ENCODE results near the gene TMOD1. TPM values are rescaled to one million over a fixed set of nuclear protein-coding genes. Genes with fewer than 3 reads are reported as not detected.

TMOD1 gene
- total RNA-seq, 5 donors from 2014 or later (not counting 1 experiment from before 2014, with no cell fraction given), result 0.70 to 1.9 (median 1.3) TPM

DNA sequence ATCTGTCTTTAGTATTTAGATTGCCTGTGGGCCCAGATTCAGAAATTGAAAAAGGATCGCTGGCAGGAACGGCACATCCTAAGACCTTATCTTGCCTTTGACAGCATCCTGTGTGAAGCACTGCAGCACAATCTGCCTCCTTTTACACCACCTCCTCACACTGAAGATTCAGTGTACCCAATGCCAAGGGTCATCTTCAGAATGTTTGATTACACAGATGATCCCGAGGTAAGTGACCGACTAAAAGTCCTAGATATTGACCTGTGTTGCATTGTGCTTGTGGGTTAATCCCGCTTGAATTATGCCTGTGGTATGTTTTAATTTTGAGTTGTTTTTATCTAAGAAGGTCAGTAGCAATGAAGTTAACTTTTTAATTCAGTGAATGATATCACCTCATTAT, 146.5 kb downstream of the TMOD1 start:
- WGBS (ENCODE audit: insufficient coverage), result no CpG with 5 or more reads among the region's 5 CpGs
- Mint-ChIP-seq H3K27me3 (no peaks in the 10 kb centered on the region), H3K9me3 (no peaks in the 10 kb centered on the region), H3K4me1 (peaks cover 6 to 9% (median 7%) of the 10 kb centered on the region in 3 donors), H3K4me3 (no peak overlapping the region), H3K36me3 (peaks cover 34% of the 10 kb centered on the region), H3K27ac (no peak overlapping the region)
- no peak for DNase-seq
- CTCF ChIA-PET, result no interaction called here
- Histone ChIP-seq H3K27ac (ENCODE audit: low read length) (no peak overlapping the region), H3K4me1 (ENCODE audit: control insufficient read depth in 1 of 2, extremely low read depth in 1 of 2, insufficient read depth in 2 of 2, low read length in 2 of 2) (no peaks in the 10 kb centered on the region), H3K27me3 (replicated peaks in 1 of 2; ENCODE audit: control insufficient read depth in 2 of 2, extremely low read depth in 1 of 2, insufficient read depth in 2 of 2, low read length in 1 of 2) (no peaks in the 10 kb centered on the region), H3K9me3 (no peaks in the 10 kb centered on the region), H3K36me3 (ENCODE audit: control insufficient read depth in 2 of 2, extremely low read depth in 1 of 2, insufficient read depth in 1 of 2, low read length in 1 of 2) (peaks cover 5 to 75% of the 10 kb centered on the region in 2 donors), H3K4me3 (ENCODE audit: control insufficient read depth in 1 of 2, extremely low read depth in 1 of 2, low read length in 1 of 2) (no peak overlapping the region)
- no peak for ATAC-seq (replicated peaks in 1 of 4)
- POLR2A ChIA-PET, result no interaction called here

Other genes with a start within 250 kb of the TMOD1 start
- 10 to 100 TPM in 4 of 5 donors, 1 to 10 TPM in 1; 9.6 to 12.9 (median 10.4) TPM for gene CCDC180, start 194.0 kb upstream of the TMOD1 start, total RNA-seq
- 10 to 100 TPM in 3 of 5 donors, 1 to 10 TPM in 2; 9.2 to 11.9 (median 10.2) TPM for gene TDRD7, start 89.6 kb upstream of the TMOD1 start, total RNA-seq
- gene TSTD2, start 131.7 kb downstream of the TMOD1 start, total RNA-seq, result 10 to 100 TPM; 15.4 to 24.0 (median 17.9) TPM
- gene NCBP1, start 132.2 kb downstream of the TMOD1 start, total RNA-seq, result 10 to 100 TPM; 31.9 to 38.7 (median 33.8) TPM
- gene XPA, start 195.7 kb downstream of the TMOD1 start, total RNA-seq, result 10 to 100 TPM; 21.7 to 24.5 (median 23.3) TPM